ENCODE data around the gene USH2A. TPM values are rescaled to one million over a fixed set of nuclear protein-coding genes. Genes with fewer than 3 reads are reported as not detected.

The USH2A gene
- total and polyA plus RNA-seq, 8 donors: 0.03 to 0.06 (median 0.04) TPM; not detected in 2

- H3K4me3 ChIP-seq: no peak overlapping the region
- H3K36me3 ChIP-seq: peaks cover 0 to 17% of the 10 kb centered on the region in 2 donors
- no peaks in the 10 kb centered on the region for H3K9me3 ChIP-seq
- no peaks in the 10 kb centered on the region for H3K4me1 ChIP-seq
- H3K27me3 ChIP-seq: no peaks in the 10 kb centered on the region
- TF ChIP-seq CTCF (IDR thresholded peaks at IDR 0.05): no peak
- H3K27ac ChIP-seq: no peak overlapping the region
- intact Hi-C loops (cut with DNase I): no loop called here
- DNase-seq (no peak), ATAC-seq (no peak)
Observed at GRCh38 chr1:215605011-215605621, 818.1 kb downstream of the USH2A start.

- intact Hi-C loops (cut with DNase I): no loop called here
- Histone ChIP-seq H3K36me3 (peaks cover 0 to 9% of the 10 kb centered on the region in 2 donors), H3K27ac (no peak overlapping the region), H3K27me3 (no peaks in the 10 kb centered on the region), H3K9me3 (no peaks in the 10 kb centered on the region), H3K4me3 (no peak overlapping the region), H3K4me1 (no peaks in the 10 kb centered on the region)
- no peak for DNase-seq
- ATAC-seq: no peak
- no peak for TF ChIP-seq CTCF (IDR thresholded peaks at IDR 0.05)
Observed at GRCh38 chr1:215603319-215603718, 819.9 kb downstream of the USH2A start.

- intact Hi-C loops (cut with DNase I): no loop called here
- no peak for DNase-seq
- ATAC-seq: no peak
- H3K36me3 ChIP-seq: peaks cover 0 to 5% of the 10 kb centered on the region in 2 donors
- H3K4me3 ChIP-seq: no peak overlapping the region
- TF ChIP-seq CTCF (IDR thresholded peaks at IDR 0.05): no peak
- no peaks in the 10 kb centered on the region for H3K4me1 ChIP-seq
- H3K27ac ChIP-seq: no peak overlapping the region
- no peaks in the 10 kb centered on the region for H3K9me3 ChIP-seq
- H3K27me3 ChIP-seq: no peaks in the 10 kb centered on the region
Observed at GRCh38 chr1:215601276-215601675, 822.0 kb downstream of the USH2A start.

- no peak overlapping the region for H3K27ac ChIP-seq
- H3K9me3 ChIP-seq: no peaks in the 10 kb centered on the region
- no peak for ATAC-seq
- DNase-seq: peak in 1 of 4 donors; percentile 54
- no peaks in the 10 kb centered on the region for H3K4me1 ChIP-seq
- no peaks in the 10 kb centered on the region for H3K27me3 ChIP-seq
- TF ChIP-seq CTCF (IDR thresholded peaks at IDR 0.05): no peak
- H3K36me3 ChIP-seq: peaks cover 0 to 5% of the 10 kb centered on the region in 2 donors
- H3K4me3 ChIP-seq: no peak overlapping the region
- intact Hi-C loops (cut with DNase I): no loop called here
Observed at GRCh38 chr1:215600867-215601266, 822.4 kb downstream of the USH2A start.

- Histone ChIP-seq H3K27ac (no peak overlapping the region), H3K27me3 (no peaks in the 10 kb centered on the region), H3K4me1 (no peaks in the 10 kb centered on the region), H3K36me3 (peaks cover 0 to 5% of the 10 kb centered on the region in 2 donors), H3K9me3 (no peaks in the 10 kb centered on the region), H3K4me3 (no peak overlapping the region)
- ATAC-seq (no peak), DNase-seq (no peak)
- no peak for TF ChIP-seq CTCF (IDR thresholded peaks at IDR 0.05)
- intact Hi-C loops (cut with DNase I): no loop called here
Observed at GRCh38 chr1:215600258-215600792, 822.9 kb downstream of the USH2A start.

Measured in left lung (tissue), 10 donors.